HepG2 (cell line): ENCODE data around the gene SAC3D1. TPM values are rescaled to one million over a fixed set of nuclear protein-coding genes. Genes with fewer than 3 reads are reported as not detected.
A peak's percentile ranks its signal among the peaks of the same experiment; 100 is the strongest.

Experiments
- ARHGAP35 ChIP-seq: sonication (generic); formaldehyde crosslinking; IDR thresholded peaks from 2 replicates; pipeline ENCODE4 v1.9.0; 2022; ENCODE audit warnings: mild to moderate bottlenecking, inconsistent platforms, moderate library complexity, missing genetic modification reagents, borderline replicate concordance
- CAMTA2 ChIP-seq: sonication (generic); formaldehyde crosslinking; IDR thresholded peaks from 2 replicates; pipeline ENCODE4 v1.4.0; 2020; ENCODE audit warnings: mild to moderate bottlenecking, missing genetic modification reagents, borderline replicate concordance
- CHD2 ChIP-seq: IDR thresholded peaks from 2 replicates; pipeline ENCODE4 v1.6.1; 2011; ENCODE audit warnings: low read depth, low read length, improper control_type of control experiment
- DNMT1 ChIP-seq: sonication (generic); formaldehyde crosslinking; IDR thresholded peaks from 2 replicates; pipeline ENCODE4 v1.5.1; 2020; ENCODE audit warnings: mild to moderate bottlenecking, missing genetic modification reagents
- ETS1 ChIP-seq: sonication (generic); formaldehyde crosslinking; IDR thresholded peaks from 2 replicates; pipeline ENCODE4 v1.4.0; 2020; ENCODE audit warnings: missing genetic modification reagents
- ETV5 ChIP-seq: IDR thresholded peaks from 2 replicates; pipeline ENCODE4 v1.6.1; 2018; ENCODE audit warnings: missing biosample characterization, missing genetic modification reagents, inconsistent platforms, borderline replicate concordance
- FOXA3 ChIP-seq: IDR thresholded peaks from 2 replicates; pipeline ENCODE4 v1.6.1; 2016; ENCODE audit warnings: missing genetic modification reagents, missing compliant biosample characterization
- HMG20B ChIP-seq: conservative IDR thresholded peaks from 2 replicates; pipeline ENCODE4 v1.6.1; 2016; ENCODE audit warnings: missing genetic modification reagents, missing compliant biosample characterization
- IRF9 ChIP-seq: sonication (generic); formaldehyde crosslinking; IDR thresholded peaks from 2 replicates; pipeline ENCODE4 v1.8.0; 2022; ENCODE audit warnings: missing genetic modification reagents, mild to moderate bottlenecking, borderline replicate concordance
- KDM4B ChIP-seq: sonication (generic); formaldehyde crosslinking; IDR thresholded peaks from 2 replicates; pipeline ENCODE4 v1.4.0; 2020; ENCODE audit warnings: missing genetic modification reagents
- MAF1 ChIP-seq: sonication (generic); formaldehyde crosslinking; IDR thresholded peaks from 2 replicates; pipeline ENCODE4 v1.5.0; 2020; ENCODE audit warnings: missing genetic modification reagents, borderline replicate concordance
- MATR3 ChIP-seq: sonication (generic); formaldehyde crosslinking; IDR thresholded peaks from 2 replicates; pipeline ENCODE4 v1.4.0; 2020; ENCODE audit warnings: missing genetic modification reagents
- NFATC3 ChIP-seq: sonication (generic); formaldehyde crosslinking; IDR thresholded peaks from 2 replicates; pipeline ENCODE4 v1.5.1; 2020; ENCODE audit warnings: mild to moderate bottlenecking, missing genetic modification reagents
- NR2F2 ChIP-seq: IDR thresholded peaks from 2 replicates; pipeline ENCODE4 v1.6.1; 2012; ENCODE audit warnings: low read depth, inconsistent platforms, borderline replicate concordance
- RAD21 ChIP-seq: fragments of 450-650 bp; formaldehyde crosslinking; IDR thresholded peaks from 2 replicates; pipeline ENCODE4 v1.5.0; 2020; ENCODE audit warnings: mild to moderate bottlenecking
- RORA ChIP-seq: sonication (generic); formaldehyde crosslinking; IDR thresholded peaks from 2 replicates; pipeline ENCODE4 v1.5.0; 2020; ENCODE audit warnings: mild to moderate bottlenecking, missing genetic modification reagents, moderate library complexity
- SIN3A ChIP-seq: IDR thresholded peaks from 2 replicates; pipeline ENCODE4 v1.6.1; 2011; ENCODE audit warnings: low read depth, mild to moderate bottlenecking, control low read depth, low read length, borderline replicate concordance
- SMARCC2 ChIP-seq: fragments of 450-650 bp; IDR thresholded peaks from 2 replicates; pipeline ENCODE4 v1.6.1; 2017; ENCODE audit warnings: antibody characterized with exemption, mild to moderate bottlenecking
- SYNCRIP ChIP-seq: fragments of 200-400 bp; formaldehyde crosslinking; IDR thresholded peaks from 2 replicates; pipeline ENCODE4 v1.6.1; 2018; ENCODE audit warnings: mild to moderate bottlenecking, low read depth, low read length; ENCODE audit not compliant: insufficient read depth
- ZNF256 ChIP-seq: sonication (generic); formaldehyde crosslinking; conservative IDR thresholded peaks from 2 replicates; pipeline ENCODE4 v1.4.0; 2020; ENCODE audit warnings: missing genetic modification reagents
- ZNF3 ChIP-seq: IDR thresholded peaks from 2 replicates; pipeline ENCODE4 v1.7.0; 2017; ENCODE audit warnings: inconsistent platforms
- ZNF484 ChIP-seq: sonication (generic); formaldehyde crosslinking; IDR thresholded peaks from 2 replicates; pipeline ENCODE4 v1.5.1; 2020; ENCODE audit warnings: mild to moderate bottlenecking, low read depth, missing genetic modification reagents, borderline replicate concordance
- ZNF652 ChIP-seq: IDR thresholded peaks from 2 replicates; pipeline ENCODE4 v1.6.1; 2016; ENCODE audit warnings: low read depth, borderline replicate concordance
- ZNF703 ChIP-seq: sonication (generic); formaldehyde crosslinking; IDR thresholded peaks from 2 replicates; pipeline ENCODE4 v1.5.1; 2020; ENCODE audit warnings: missing genetic modification reagents, mild to moderate bottlenecking, moderate library complexity, borderline replicate concordance
- ZSCAN20 ChIP-seq: sonication (generic); formaldehyde crosslinking; IDR thresholded peaks from 2 replicates; pipeline ENCODE4 v1.4.0; 2020; ENCODE audit warnings: missing genetic modification reagents, mild to moderate bottlenecking, borderline replicate concordance
- polyA plus RNA-seq, 8 experiments: library from polyadenylated mRNA; depleted of rRNA in 3 of 8; stranded (reverse) in 7 of 8; unstranded in 1 of 8; fragments of >200 nt; fragmentation: Illumina TruSeq in 4 of 8; extraction: Trizol in 4 of 8; gene quantifications; 2 replicates each; pipeline versions ENCODE4 v1.2.1 to v1.2.3, GENCODE V29; 2011 to 2016; ENCODE audit warnings: low read depth in 4 of 8, missing spikeins in 1 of 8, mixed read lengths in 1 of 8; ENCODE audit not compliant: insufficient read depth in 1 of 8
- total RNA-seq, 5 experiments: library from RNA; depleted of rRNA; stranded (reverse); fragments of >200 nt; fragmentation: Illumina TruSeq; extraction: Trizol; gene quantifications; 2 replicates each; pipeline ENCODE4 v1.2.3, GENCODE V29; 2016; ENCODE audit warnings: low read depth in 1 of 5
- TF ChIP-seq, protein P1 (sequence below): sonication (generic); formaldehyde crosslinking; IDR thresholded peaks from 2 replicates; pipeline ENCODE4 v1.5.0; 2020; ENCODE audit warnings: mild to moderate bottlenecking, missing genetic modification reagents

The SAC3D1 gene
- total and polyA plus RNA-seq, 2 of the 13 experiments (the other 11 are each of a cell fraction or from before 2014, with no cell fraction given), result 7.4 to 36.3 TPM

DNA sequence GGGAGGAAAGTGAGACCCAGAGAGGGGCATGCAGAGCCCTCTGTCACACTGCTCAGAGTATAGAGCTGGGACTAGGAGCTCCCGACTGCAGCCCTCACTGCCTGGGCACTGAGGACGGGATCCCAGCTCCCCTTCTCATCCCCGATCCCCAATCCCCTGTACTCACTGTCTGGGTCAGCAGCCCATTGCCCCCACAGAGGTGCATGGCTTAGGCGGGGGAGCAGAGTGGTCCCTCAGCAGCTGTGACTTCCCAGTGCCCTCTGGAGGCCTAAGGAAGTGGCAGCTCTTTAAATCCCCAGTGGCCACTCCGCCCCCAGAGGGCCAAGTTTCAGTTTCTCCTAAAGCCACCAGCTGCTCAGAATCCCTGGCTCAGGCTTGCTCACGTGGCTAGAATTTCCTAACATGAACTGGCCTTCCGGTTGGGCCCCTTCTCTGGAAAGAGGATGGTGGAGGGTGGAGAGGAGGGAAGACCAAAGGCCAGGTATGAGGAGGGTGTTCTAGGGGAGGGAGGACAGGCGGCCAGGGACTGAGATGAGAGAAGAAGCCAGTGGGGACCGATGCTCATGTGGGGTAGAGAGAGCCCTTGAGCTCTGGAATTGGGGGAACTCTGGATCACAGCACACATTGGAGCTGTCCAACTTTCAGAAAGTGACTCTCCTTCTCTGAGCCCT is 44.2 kb upstream of the SAC3D1 start, which contains the start of gene BATF2 (continued):
- no peak for TF ChIP-seq SMARCC2
- no peak for TF ChIP-seq CHD2
- TF ChIP-seq CAMTA2 (CRISPR knock-in tag), result 0 out of 2 replicates have a peak, but pooled peaks have one; percentile 18
- TF ChIP-seq, protein P1, sequence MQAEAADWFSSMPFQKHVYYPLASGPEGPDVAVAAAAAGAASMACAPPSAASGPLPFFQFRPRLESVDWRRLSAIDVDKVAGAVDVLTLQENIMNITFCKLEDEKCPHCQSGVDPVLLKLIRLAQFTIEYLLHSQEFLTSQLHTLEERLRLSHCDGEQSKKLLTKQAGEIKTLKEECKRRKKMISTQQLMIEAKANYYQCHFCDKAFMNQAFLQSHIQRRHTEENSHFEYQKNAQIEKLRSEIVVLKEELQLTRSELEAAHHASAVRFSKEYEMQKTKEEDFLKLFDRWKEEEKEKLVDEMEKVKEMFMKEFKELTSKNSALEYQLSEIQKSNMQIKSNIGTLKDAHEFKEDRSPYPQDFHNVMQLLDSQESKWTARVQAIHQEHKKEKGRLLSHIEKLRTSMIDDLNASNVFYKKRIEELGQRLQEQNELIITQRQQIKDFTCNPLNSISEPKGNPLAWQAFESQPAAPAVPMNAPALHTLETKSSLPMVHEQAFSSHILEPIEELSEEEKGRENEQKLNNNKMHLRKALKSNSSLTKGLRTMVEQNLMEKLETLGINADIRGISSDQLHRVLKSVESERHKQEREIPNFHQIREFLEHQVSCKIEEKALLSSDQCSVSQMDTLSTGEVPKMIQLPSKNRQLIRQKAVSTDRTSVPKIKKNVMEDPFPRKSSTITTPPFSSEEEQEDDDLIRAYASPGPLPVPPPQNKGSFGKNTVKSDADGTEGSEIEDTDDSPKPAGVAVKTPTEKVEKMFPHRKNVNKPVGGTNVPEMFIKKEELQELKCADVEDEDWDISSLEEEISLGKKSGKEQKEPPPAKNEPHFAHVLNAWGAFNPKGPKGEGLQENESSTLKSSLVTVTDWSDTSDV, result no peak
- no peak for TF ChIP-seq ZNF484 (CRISPR knock-in tag)
- peak; percentile 62 for TF ChIP-seq FOXA3 (CRISPR knock-in tag)
- no peak for TF ChIP-seq ZNF3 (CRISPR knock-in tag)
- no peak; the same call in 1 of the 2 replicates for TF ChIP-seq IRF9 (CRISPR knock-in tag)
- TF ChIP-seq MATR3 (CRISPR knock-in tag), result no peak
- no peak for TF ChIP-seq ZNF703 (CRISPR knock-in tag)
- TF ChIP-seq NR2F2, result peak; percentile 35; the same call in 1 of the 2 replicates
- TF ChIP-seq ZSCAN20 (CRISPR knock-in tag), result no peak
- TF ChIP-seq ARHGAP35 (CRISPR knock-in tag), result peak; percentile 71; the same call in 1 of the 2 replicates
- TF ChIP-seq NFATC3 (CRISPR knock-in tag), result no peak
- TF ChIP-seq KDM4B (CRISPR knock-in tag), result no peak
- no peak for TF ChIP-seq MAF1 (CRISPR knock-in tag)
- TF ChIP-seq ZNF256 (CRISPR knock-in tag), result no peak
- TF ChIP-seq HMG20B (CRISPR knock-in tag), result 0 out of 2 replicates have a peak, but pooled peaks have one; percentile 13
- no peak for TF ChIP-seq SYNCRIP
- TF ChIP-seq RAD21 (CRISPR knock-in tag), result peak; percentile 70
- peak; percentile 42; the same call in 1 of the 2 replicates for TF ChIP-seq ZNF652 (CRISPR knock-in tag)
- no peak for TF ChIP-seq DNMT1 (CRISPR knock-in tag)
- TF ChIP-seq ETV5 (CRISPR knock-in tag), result peak; percentile 98
- TF ChIP-seq RORA (CRISPR knock-in tag), result no peak
- no peak for TF ChIP-seq ETS1 (CRISPR knock-in tag)
- peak; percentile 70; the same call in 1 of the 2 replicates for TF ChIP-seq SIN3A
